ENCODE data around the gene LPCAT3.

- TF ChIP-seq, protein P1, sequence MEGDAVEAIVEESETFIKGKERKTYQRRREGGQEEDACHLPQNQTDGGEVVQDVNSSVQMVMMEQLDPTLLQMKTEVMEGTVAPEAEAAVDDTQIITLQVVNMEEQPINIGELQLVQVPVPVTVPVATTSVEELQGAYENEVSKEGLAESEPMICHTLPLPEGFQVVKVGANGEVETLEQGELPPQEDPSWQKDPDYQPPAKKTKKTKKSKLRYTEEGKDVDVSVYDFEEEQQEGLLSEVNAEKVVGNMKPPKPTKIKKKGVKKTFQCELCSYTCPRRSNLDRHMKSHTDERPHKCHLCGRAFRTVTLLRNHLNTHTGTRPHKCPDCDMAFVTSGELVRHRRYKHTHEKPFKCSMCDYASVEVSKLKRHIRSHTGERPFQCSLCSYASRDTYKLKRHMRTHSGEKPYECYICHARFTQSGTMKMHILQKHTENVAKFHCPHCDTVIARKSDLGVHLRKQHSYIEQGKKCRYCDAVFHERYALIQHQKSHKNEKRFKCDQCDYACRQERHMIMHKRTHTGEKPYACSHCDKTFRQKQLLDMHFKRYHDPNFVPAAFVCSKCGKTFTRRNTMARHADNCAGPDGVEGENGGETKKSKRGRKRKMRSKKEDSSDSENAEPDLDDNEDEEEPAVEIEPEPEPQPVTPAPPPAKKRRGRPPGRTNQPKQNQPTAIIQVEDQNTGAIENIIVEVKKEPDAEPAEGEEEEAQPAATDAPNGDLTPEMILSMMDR (IDR thresholded peaks at IDR 0.05; ENCODE audit: low read depth, low read length, poor library complexity, severe bottlenecking): no peak
- no peak for TF ChIP-seq EZH2phosphoT487 (IDR thresholded peaks at IDR 0.05; ENCODE audit: borderline replicate concordance, low read length)
Observed at GRCh38 chr12:6980740-6981139, 37.5 kb downstream of the LPCAT3 start.

All from DOHH2 (cell line).